ENCODE measurements around the gene PDE9A. TPM values are rescaled to one million over a fixed set of nuclear protein-coding genes. Genes with fewer than 3 reads are reported as not detected.

PDE9A gene
- total RNA-seq, 1 donor from 2014 or later, result 12.3 TPM

GRCh38 chr21:42663200-42663750 is 9.9 kb downstream of the PDE9A start:
- no peaks in the 10 kb centered on the region for H3K27me3 Mint-ChIP-seq (ENCODE audit: unreplicated experiment)
- H3K27ac Mint-ChIP-seq (ENCODE audit: unreplicated experiment), result no peak overlapping the region
- H3K36me3 Mint-ChIP-seq (ENCODE audit: unreplicated experiment), result no peaks in the 10 kb centered on the region
- H3K4me3 Mint-ChIP-seq (ENCODE audit: unreplicated experiment), result no peak overlapping the region
- no peaks in the 10 kb centered on the region for H3K9me3 Mint-ChIP-seq (ENCODE audit: unreplicated experiment)
- no peak for DNase-seq (ENCODE audit: extremely low spot score, unreplicated experiment)
- no peak for TF ChIP-seq CTCF (IDR thresholded peaks at IDR 0.05)
- peaks cover 6% of the 10 kb centered on the region for H3K4me1 Mint-ChIP-seq (ENCODE audit: unreplicated experiment)

- no peaks in the 10 kb centered on the region for H3K27me3 Mint-ChIP-seq (ENCODE audit: unreplicated experiment)
- TF ChIP-seq CTCF (IDR thresholded peaks at IDR 0.05), result no peak
- H3K9me3 Mint-ChIP-seq (ENCODE audit: unreplicated experiment), result no peaks in the 10 kb centered on the region
- no peak for DNase-seq (ENCODE audit: extremely low spot score, unreplicated experiment)
- no peaks in the 10 kb centered on the region for H3K36me3 Mint-ChIP-seq (ENCODE audit: unreplicated experiment)
- H3K27ac Mint-ChIP-seq (ENCODE audit: unreplicated experiment), result no peak overlapping the region
- peaks cover 6% of the 10 kb centered on the region for H3K4me1 Mint-ChIP-seq (ENCODE audit: unreplicated experiment)
- no peak overlapping the region for H3K4me3 Mint-ChIP-seq (ENCODE audit: unreplicated experiment)
These were observed 10.6 kb downstream of the PDE9A start for GRCh38 chr21:42663860-42664535.

- H3K4me3 Mint-ChIP-seq (ENCODE audit: unreplicated experiment), result no peak overlapping the region
- no peak for TF ChIP-seq CTCF (IDR thresholded peaks at IDR 0.05)
- no peak for DNase-seq (ENCODE audit: extremely low spot score, unreplicated experiment)
- H3K9me3 Mint-ChIP-seq (ENCODE audit: unreplicated experiment), result no peaks in the 10 kb centered on the region
- no peak overlapping the region for H3K27ac Mint-ChIP-seq (ENCODE audit: unreplicated experiment)
- no peaks in the 10 kb centered on the region for H3K27me3 Mint-ChIP-seq (ENCODE audit: unreplicated experiment)
- H3K36me3 Mint-ChIP-seq (ENCODE audit: unreplicated experiment), result no peaks in the 10 kb centered on the region
- H3K4me1 Mint-ChIP-seq (ENCODE audit: unreplicated experiment), result peaks cover 4% of the 10 kb centered on the region
These were observed 11.2 kb downstream of the PDE9A start for GRCh38 chr21:42664614-42665013.

- Mint-ChIP-seq H3K9me3 (ENCODE audit: unreplicated experiment) (no peaks in the 10 kb centered on the region), H3K36me3 (ENCODE audit: unreplicated experiment) (no peaks in the 10 kb centered on the region), H3K27me3 (ENCODE audit: unreplicated experiment) (no peaks in the 10 kb centered on the region), H3K27ac (ENCODE audit: unreplicated experiment) (no peak overlapping the region), H3K4me1 (ENCODE audit: unreplicated experiment) (peaks cover 3% of the 10 kb centered on the region), H3K4me3 (ENCODE audit: unreplicated experiment) (no peak overlapping the region)
- TF ChIP-seq CTCF (IDR thresholded peaks at IDR 0.05), result no peak
- DNase-seq (ENCODE audit: extremely low spot score, unreplicated experiment), result no peak
These were observed 11.6 kb downstream of the PDE9A start for GRCh38 chr21:42665026-42665425.

- no peak overlapping the region for H3K27ac Mint-ChIP-seq (ENCODE audit: unreplicated experiment)
- no peaks in the 10 kb centered on the region for H3K9me3 Mint-ChIP-seq (ENCODE audit: unreplicated experiment)
- no peak for DNase-seq (ENCODE audit: extremely low spot score, unreplicated experiment)
- H3K4me1 Mint-ChIP-seq (ENCODE audit: unreplicated experiment), result peaks cover 3% of the 10 kb centered on the region
- no peaks in the 10 kb centered on the region for H3K27me3 Mint-ChIP-seq (ENCODE audit: unreplicated experiment)
- no peak for TF ChIP-seq CTCF (IDR thresholded peaks at IDR 0.05)
- H3K36me3 Mint-ChIP-seq (ENCODE audit: unreplicated experiment), result no peaks in the 10 kb centered on the region
- H3K4me3 Mint-ChIP-seq (ENCODE audit: unreplicated experiment), result no peak overlapping the region
These were observed 12.1 kb downstream of the PDE9A start for GRCh38 chr21:42665484-42665883.
